OCI-LY3 (cell line): ENCODE data around the gene ROBO2.

Experiments used
- EZH2phosphoT487 ChIP-seq: fragments of 200-600 bp; shearing (Covaris generic); IDR thresholded peaks from 2 replicates; pipeline ENCODE4 v1.6.1; 2018; ENCODE audit warnings: antibody characterized with exemption, mixed run types, low read depth
- TF ChIP-seq, protein P1 (sequence below): fragments of 200-600, 300-600 bp; sonication (generic); IDR thresholded peaks from 2 replicates; pipeline ENCODE4 v1.5.1; 2014; ENCODE audit warnings: antibody characterized with exemption, low read length, low read depth

DNA sequence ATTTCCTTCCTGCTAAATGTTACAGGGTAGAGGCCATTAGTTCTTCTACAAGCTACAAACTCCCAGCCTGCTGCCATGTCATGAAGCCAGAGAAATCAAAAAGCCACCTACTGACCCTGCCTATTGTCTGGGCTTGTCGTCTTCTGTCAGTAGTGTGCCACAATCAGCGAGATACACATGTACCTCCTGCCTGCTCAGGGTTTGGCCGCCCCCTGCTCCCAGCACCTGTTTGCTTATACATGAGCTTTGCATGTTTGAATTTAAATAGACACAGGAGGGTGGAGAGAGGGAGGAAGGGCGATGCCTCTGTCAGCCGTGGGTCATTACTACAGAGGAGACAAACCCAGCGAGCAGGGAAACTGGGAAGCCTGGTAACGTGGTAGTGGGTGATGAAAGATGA is 106.1 kb downstream of the ROBO2 start:
- TF ChIP-seq, protein P1, sequence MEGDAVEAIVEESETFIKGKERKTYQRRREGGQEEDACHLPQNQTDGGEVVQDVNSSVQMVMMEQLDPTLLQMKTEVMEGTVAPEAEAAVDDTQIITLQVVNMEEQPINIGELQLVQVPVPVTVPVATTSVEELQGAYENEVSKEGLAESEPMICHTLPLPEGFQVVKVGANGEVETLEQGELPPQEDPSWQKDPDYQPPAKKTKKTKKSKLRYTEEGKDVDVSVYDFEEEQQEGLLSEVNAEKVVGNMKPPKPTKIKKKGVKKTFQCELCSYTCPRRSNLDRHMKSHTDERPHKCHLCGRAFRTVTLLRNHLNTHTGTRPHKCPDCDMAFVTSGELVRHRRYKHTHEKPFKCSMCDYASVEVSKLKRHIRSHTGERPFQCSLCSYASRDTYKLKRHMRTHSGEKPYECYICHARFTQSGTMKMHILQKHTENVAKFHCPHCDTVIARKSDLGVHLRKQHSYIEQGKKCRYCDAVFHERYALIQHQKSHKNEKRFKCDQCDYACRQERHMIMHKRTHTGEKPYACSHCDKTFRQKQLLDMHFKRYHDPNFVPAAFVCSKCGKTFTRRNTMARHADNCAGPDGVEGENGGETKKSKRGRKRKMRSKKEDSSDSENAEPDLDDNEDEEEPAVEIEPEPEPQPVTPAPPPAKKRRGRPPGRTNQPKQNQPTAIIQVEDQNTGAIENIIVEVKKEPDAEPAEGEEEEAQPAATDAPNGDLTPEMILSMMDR, result no peak
- no peak for TF ChIP-seq EZH2phosphoT487
